HG02973 (cell line): ENCODE measurements around the gene NSF.
"Not testable (repeated sequence)": the region's sequence is repeated elsewhere in the genome, so short reads cannot be mapped to it uniquely, and the experiment has no call there.

Experiments used
- ATAC-seq: cut with Tn5 transposase; IDR thresholded peaks from one replicate; pipeline ENCODE4 v1.9.1; 2021; ENCODE audit warnings: moderate library complexity; ENCODE audit not compliant: unreplicated experiment

NSF gene

DNA sequence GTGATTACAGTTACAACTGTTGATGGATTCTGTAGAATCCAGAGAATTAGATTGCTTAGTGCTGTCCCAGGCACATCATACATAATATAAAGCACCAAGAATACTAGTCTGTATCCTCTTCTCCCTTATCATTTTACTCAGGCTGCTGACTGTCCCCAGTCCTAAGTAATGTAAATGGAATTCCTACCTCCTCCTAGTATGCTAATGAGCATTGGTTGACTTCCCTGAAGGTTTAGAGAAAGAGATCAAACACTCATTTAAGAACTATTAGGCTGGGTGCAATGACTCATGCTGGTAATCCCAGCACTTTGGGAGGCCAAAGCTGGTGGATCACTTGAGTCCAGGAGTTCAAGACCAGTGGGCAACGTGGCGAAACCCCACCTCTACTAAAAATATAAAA lies 37.0 kb downstream of the NSF start:
- ATAC-seq = not testable (repeated sequence)

DNA sequence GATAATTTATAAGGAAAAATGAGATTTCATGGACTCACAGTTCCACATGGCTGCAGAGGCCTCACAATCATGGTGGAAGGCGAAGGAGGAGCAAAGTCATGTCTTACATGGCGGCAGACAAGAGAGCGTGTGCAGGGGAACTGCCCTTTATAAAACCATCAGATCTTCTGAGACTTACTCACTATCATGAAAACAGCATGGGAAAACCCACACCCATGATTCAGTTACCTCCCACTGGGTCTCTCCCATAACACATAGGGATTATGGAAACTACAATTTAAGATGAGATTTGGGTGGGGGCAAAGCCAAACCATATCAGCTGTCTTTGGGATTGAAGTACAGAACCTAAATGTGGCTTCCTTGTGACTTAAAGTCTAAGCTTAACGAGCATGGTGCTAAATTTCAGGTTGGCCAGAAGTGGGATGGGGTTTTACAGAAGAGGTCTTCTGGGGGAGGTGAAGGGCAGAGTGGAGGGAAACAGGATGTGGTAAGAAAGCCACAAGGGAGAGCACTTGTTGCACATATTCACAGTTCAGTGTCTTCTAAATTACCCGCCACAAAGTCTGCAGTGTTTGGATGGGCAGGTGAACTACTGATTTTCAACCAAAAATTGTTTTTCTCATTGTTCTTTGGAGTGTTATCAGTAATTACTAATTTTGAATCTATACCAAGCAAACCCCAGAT lies 38.4 kb downstream of the NSF start:
- not testable (repeated sequence) for ATAC-seq

DNA sequence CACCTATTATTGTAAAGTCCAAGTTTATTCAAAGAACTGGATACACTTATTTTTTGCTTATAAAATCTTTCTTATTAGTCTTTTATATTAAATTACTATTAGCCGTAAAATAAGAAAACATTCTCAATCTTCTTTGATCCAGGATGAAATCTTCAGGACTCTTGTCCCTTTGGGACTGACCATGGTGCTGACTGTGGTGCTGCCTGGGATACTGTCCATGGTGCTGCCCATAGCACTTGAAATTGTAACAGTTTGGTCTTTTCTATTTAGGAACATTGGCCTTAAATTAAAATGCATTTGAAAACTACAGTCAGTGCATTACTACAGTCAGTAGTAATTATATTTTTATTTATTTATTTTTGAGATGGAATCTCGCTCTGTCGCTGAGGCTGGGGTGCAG lies 41.7 kb downstream of the NSF start:
- not testable (repeated sequence) for ATAC-seq

DNA sequence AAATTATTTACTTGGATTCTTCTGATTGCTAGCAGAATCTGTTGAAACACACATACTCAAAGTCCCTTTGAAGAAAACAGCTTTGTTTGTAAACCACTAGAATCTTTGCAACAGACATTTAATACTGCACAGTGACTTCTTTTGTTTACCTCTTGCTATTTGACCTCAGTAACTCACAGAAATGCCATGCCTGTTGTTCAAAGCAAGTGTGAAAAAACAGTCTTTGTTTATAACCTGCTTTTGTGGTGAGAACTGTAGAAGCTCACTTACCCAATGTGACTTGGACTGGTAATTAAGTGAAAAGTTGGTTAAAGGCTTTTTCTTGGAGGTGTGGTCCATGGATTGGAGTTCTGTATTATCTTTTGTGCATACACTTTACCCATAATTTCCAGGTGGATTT lies 44.4 kb downstream of the NSF start:
- ATAC-seq = not testable (repeated sequence)

DNA sequence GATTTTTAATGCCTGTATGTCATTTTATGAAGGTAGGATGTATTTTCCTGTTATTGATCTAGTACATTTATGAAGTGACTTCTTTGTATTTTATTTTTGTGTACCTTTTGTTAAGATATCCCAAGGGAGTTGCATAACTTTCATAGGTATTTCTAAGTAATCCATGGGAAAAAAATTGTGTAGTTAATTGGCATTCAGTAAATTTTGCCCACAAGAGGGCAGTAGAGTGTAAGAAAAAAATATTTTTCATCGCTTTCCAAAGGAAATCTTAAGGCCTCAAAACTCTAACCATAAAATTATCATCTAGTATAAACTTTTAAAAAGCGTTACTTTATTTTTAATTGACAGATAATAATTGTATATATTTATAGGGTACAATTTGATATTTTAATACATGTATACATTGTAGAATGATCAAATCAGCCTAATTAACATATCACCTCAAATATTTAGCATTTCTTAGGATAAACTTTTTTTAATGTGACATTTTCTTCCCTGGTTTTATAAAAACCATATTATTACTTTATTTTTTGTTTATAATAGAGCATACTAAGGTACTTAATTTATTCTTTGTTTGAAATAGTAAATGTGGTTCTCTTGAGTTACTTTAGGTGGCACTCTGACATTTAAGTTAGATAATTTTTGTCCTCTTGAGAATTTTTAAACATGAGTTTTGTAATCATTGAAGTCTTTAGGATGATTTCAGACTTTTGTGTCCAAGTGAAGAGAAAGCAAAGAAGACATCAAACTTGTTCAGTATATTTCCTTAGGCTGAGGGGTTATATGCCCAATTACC lies 51.6 kb downstream of the NSF start:
- not testable (repeated sequence) for ATAC-seq

DNA sequence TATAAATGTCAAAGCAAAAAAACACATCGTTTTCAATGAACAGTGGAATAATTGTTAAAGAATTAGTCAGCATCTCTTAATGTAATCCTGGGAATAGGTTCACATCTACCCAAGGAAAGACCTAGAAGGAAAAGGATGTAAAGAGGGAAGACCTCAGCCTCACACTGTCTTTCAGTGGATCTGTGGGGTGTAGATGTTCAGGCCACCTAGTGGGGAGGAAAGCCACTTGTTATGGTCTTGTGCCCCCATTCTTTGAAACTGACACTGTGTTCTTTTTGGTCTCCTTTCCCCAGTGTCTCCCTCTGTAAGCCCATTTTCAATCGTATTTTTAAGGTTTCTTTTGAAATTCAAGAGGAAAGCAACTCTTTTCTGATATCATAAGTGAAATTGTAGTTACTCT lies 56.8 kb downstream of the NSF start:
- not testable (repeated sequence) for ATAC-seq

DNA sequence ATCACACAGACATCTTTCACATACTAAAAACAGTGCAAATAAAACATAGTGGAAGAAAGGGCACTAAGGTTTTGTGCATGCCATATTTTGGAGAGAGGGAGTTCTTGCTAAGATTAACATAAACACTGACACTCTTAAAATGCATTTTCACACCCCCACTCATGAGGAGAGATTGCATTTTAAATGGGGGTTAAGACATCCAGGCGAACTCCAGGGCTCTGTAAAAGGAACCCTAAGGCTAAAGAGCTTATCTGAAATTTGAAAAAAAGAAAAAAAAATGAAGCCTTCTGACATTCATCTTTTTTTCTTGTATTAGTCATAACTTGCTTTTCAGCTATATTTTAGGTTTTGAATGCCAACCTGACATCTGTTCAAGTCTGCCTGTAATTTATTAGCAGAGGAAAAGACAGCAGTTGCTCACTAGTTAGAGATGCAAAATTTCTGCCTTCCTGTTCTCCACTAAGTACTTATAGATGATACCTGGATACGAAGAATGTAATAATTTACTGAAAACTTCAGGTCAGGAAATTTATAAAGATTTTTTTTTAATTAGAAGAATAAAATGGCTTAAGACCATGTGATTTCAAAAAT lies 57.3 kb downstream of the NSF start:
- not testable (repeated sequence) for ATAC-seq

DNA sequence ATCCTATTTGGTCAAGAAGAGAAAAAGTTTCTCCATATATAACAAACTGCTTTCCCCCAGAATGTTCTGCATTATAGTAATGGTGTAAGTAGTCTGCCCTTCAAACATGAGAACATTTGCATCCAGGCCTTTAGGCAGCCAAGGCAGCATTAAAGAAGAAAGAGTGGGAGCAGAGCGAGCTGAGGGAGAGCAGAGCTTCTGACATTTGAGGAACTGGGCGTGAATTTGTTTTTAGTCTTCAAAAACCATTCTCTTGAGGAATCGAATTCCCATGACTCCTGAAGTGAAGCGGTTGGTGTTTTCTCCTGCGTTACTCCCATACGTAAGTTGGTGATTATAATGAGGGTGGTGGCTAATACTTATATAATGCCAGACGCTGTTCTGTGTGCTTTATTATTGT lies 58.8 kb downstream of the NSF start:
- not testable (repeated sequence) for ATAC-seq

DNA sequence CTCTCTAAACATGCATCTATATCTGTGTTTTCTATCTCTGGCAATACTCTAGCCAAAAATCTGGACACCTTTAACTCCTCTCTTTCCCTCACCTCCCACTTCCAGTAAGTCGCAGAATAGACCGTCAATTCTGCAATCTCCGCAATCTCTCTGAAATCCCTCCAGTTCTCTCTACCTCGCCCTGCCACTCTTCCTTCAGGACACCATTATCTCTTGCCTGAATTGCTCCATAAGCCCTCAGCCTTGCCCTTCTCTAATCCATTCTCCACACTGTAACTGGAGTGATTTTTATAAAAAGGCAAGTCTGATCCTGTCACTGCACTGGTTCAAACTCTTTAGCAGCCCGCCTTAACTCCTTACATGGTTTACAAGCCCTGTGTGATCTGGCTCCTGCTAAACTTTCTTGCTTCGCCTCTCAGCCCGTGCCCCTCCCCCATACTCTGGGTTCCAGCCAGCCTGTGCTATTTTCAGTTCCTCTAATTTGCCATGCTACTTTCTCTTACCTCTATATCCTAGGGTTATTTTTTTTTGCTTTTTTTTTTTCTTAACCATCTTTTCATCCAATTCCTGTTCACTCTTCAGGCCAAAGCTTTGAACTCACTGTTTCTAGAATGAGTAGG lies 61.7 kb downstream of the NSF start:
- ATAC-seq = not testable (repeated sequence)

DNA sequence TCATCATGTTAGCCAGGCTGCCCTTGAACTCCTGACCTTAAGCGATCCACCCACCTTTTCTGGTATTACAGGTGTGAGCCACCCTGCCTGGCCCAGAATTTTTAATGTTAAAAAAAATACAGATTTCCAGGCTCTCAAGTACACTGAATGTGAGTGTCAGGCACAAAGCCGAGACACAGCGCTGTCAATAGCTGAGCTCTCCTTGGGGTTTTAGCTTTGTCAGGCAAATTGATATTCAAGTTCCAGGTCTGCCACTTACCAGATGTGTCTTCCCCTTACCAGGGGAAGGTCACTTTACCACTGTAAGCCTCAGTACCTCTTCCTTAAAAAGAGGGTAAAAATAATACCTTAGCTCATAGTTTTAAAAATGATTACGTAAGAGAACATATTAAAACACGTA lies 67.8 kb downstream of the NSF start:
- not testable (repeated sequence) for ATAC-seq

DNA sequence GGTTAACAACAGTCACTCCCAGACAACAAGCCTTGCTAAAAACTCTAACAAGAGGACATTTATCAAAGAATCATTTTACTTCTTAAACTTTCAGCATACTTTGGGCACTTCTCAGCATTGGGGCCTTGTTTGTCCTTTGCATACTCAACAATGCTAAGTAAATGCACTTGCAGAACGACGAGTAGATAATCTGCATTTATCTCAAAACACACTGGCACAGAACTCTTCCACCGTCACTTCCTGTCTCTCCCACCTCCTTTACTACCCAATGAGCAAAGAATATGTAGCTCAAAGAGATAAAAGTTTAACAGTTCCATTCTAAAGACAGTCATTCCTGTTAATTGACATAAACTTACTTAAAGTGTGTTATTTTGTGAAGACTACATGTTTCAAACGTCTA lies 69.2 kb downstream of the NSF start:
- ATAC-seq = not testable (repeated sequence)

DNA sequence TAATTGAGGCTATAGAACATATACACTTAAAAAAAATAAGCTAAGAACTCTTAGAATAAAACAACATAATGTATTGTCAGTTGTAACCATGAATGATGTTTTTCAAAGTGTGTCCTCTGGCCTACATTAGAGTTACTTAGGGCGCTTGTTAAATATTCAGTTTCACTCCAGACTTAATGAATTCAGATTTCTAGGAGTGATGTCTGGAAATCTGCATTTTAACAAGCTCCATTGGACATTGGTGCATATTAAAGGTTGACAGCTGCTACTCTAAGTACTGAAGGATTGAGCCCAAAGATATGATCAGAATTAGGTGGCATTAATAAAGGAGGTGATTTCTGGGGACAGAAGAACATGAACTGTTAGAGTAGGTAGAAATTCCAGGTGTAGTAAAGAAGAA lies 72.7 kb downstream of the NSF start:
- not testable (repeated sequence) for ATAC-seq

DNA sequence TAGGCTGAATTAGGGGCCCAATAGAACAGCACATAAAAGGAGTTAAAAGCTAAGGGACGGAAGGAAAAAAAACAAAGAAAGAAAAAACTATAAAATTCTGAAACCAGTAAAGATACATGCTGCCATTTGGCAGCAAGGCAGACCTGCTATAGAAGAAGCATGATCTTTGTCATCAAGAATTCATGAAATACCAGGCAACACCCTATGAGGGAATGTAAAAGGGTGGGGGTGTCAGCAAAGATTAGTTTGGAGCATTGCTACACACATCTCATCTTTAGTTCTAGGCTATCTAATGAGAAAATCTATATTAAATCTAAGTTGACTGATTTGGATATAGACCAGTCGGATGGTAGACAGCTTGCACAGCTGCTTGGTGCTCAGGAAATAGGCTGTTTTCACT lies 73.1 kb downstream of the NSF start:
- not testable (repeated sequence) for ATAC-seq

DNA sequence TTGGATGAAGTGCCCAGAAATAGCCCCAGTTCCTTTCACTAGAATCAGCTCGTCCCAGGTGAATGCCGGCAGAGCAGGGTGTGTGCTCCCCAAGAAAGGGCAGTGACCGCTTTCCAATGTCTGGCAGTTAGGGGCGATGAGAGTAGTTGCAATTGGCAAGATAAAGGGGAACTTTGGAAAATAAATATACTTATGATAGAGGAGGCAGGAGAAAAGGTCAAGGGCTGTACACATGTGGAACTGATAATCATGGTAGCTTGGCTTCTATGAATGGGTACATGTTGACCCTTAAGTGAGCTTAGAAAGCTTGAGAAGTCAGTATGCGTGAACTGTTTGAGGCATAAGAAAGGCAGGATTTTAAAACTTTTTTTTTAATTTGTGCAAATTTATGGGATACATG lies 75.5 kb downstream of the NSF start:
- ATAC-seq = not testable (repeated sequence)

DNA sequence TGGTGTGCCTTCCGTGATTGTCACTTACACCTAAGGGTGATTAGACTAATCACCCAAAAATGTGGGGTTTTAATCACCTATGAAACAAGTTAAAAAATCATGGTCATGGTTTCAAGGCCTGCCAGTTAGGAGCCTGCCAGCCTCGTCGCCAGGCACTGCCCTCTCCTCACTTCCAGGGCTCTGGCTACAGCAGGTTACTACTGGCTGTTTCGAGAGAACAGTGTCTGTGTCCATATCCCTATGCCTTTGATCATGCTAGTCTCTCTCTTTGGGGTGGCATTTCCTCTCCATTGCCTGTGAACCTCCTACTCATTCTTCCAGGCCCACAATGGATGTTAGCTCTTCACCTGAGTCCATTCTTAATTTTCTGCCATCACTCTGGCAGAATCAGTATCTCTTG lies 80.3 kb downstream of the NSF start:
- ATAC-seq = not testable (repeated sequence)

DNA sequence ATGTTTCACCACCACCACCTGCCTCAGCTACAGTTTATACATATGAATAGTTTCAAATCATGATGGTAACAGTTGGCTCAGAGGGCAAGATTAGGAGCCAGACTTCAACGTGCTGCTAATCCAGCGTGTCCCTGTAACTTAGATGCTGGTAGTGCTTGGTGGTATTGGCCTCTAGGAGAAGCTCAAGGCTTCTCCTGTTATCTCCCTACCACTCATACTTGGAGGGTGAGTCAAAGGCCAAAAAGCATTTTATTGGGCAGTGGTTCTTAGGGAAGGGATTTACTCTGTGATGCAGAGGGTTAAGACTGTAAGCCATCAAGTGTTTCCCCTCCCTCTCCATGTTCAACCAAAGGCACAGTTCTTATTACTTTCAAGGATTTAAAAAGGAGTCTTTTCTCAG lies 82.3 kb downstream of the NSF start:
- not testable (repeated sequence) for ATAC-seq

DNA sequence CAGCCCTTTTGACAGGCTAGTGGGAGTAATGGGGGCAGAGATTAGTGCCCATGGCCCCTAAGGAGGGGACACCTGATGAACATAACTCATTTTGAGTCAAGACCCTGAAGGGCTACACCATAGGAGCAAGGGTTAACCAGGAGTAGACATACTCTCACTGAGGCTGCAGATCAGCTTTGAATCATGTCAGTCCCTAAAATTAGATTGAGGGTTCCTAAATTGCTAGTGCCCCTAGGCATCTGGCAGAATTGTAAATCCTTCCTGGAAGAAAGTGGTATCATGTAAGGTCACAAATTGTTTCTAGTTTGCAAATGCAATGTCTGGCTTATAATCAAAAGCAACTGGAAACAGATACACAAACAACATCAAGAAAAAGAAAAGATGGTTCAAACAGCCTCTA lies 87.3 kb downstream of the NSF start:
- not testable (repeated sequence) for ATAC-seq

DNA sequence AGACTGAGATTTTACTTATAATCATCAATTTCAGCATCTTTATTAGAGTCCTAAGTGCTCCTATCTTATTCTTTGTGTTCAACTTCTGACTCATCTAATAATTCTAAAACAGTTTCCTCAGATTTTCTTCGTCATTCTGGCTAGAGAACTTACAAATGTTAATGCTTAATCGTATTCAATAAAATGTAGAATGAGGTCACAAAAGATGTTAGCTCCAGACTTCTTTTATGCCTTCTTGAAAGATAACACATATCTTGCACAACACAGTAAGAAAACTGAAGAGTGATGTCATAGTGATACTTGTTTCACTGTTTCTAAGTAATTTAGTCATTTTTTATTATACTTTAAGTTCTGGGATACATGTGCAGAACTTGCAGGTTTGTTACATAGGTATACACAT lies 93.2 kb downstream of the NSF start:
- ATAC-seq = not testable (repeated sequence)

DNA sequence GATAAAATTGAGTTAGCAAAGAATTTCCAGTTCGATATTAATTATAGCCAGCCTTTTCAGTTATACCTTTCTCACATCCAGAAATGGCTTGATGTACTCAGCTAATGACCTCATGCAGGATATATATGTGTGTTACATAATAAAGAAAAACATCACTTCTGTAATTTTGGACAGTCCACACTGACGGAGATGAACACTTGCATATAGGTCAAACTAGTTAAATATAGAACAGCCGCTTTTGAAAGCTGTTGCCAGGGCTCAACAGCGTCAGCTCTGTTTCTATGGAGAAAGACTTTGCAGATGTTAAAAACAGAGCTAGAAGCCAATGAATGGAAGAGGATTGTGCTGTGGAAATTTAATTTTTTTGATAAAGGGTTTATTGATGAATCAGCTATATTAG lies 94.8 kb downstream of the NSF start:
- not testable (repeated sequence) for ATAC-seq

DNA sequence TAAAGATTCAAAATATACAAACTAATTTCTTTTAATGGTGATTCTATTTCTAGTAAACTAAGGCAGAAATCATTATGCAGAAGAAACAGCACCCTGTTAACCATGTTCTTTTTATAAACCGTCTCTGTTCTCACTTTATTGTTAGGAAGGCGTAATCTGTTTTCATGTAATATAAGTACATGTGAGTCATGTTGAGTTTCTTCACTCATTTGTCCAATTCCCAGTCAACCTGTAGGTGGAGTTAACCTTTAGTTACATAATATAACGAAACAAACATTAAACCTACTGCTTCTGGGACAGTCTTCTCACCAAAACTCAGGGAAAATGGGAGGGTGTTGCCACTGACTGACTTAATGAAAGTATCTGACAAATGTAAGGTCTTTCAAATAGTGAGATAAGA lies 101.7 kb downstream of the NSF start:
- ATAC-seq = not testable (repeated sequence)

DNA sequence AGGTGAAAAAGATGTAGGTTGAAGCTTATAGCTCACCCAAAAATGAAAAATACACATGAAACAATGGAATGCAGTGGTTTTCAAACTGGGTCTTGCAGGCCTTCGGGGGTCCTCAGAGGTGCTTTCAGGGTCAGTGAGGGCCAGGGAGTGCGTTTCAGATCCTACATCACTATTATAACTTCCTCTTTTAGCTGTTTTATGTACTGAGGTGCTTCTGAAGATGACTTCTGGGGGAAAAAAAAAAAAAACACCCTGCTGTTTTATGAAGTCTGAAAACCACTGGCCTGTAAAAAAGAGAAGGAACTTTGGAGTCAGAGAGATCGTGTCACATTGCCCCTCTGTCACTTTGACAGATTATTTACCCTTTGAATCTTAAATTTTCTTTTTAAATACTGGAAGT lies 102.8 kb downstream of the NSF start:
- ATAC-seq = not testable (repeated sequence)
